Fibroblast of lung (primary cell): ENCODE data around the gene SLC39A8. TPM values are rescaled to one million over a fixed set of nuclear protein-coding genes. Genes with fewer than 3 reads are reported as not detected.
"Not testable (repeated sequence)": the region's sequence is repeated elsewhere in the genome, so short reads cannot be mapped to it uniquely, and the experiment has no call there.

Source experiments
- DNase-seq, 2 donors: peaks; one replicate each; pipeline versions ENCODE4 v3.0.0 to v3.0.0-alpha.2; 2010; ENCODE audit warnings: low read depth in 2 of 2
- H2AFZ ChIP-seq: 2 replicates; pipeline ENCODE4 v1.5.1; 2012; ENCODE audit warnings: low read length, control low read depth, inconsistent platforms
- H3K27ac ChIP-seq: 2 replicates; pipeline ENCODE4 v1.5.1; 2011; ENCODE audit warnings: low read length, control low read depth; ENCODE audit not compliant: insufficient read depth
- H3K27me3 ChIP-seq: 2 replicates; pipeline ENCODE4 v1.5.1; 2011; ENCODE audit warnings: mild to moderate bottlenecking, low read length; ENCODE audit not compliant: control insufficient read depth, insufficient read depth
- H3K36me3 ChIP-seq: 2 replicates; pipeline ENCODE4 v1.5.1; 2011; ENCODE audit warnings: low read length; ENCODE audit not compliant: control insufficient read depth, insufficient read depth
- H3K4me1 ChIP-seq: 2 replicates; pipeline ENCODE4 v1.5.1; 2011; ENCODE audit warnings: low read length; ENCODE audit not compliant: control insufficient read depth, insufficient read depth; ENCODE audit errors: extremely low read depth
- H3K4me2 ChIP-seq: 2 replicates; pipeline ENCODE4 v1.5.1; 2011; ENCODE audit warnings: low read length, control low read depth; ENCODE audit not compliant: insufficient read depth; ENCODE audit errors: extremely low read depth
- H3K4me3 ChIP-seq, 4 experiments: fragments of 200-600 bp in 1 of 4; sonication (generic) in 1 of 4; replicated peaks in 1 of 4; 2 replicates each; pipeline ENCODE4 v1.5.1; 2011 to 2016; ENCODE audit warnings: low read length in 4 of 4, low read depth in 3 of 4, mild to moderate bottlenecking in 3 of 4, control low read depth in 2 of 4, inconsistent platforms in 1 of 4, mixed read lengths in 1 of 4; ENCODE audit not compliant: insufficient read depth in 1 of 4; ENCODE audit errors: control extremely low read depth in 1 of 4
- H3K79me2 ChIP-seq: 2 replicates; pipeline ENCODE4 v1.5.1; 2012; ENCODE audit warnings: mild to moderate bottlenecking, low read length, inconsistent platforms; ENCODE audit not compliant: control insufficient read depth, insufficient read depth
- H3K9ac ChIP-seq: 2 replicates; pipeline ENCODE4 v1.5.1; 2011; ENCODE audit warnings: mild to moderate bottlenecking, low read length, control low read depth; ENCODE audit not compliant: insufficient read depth
- H3K9me3 ChIP-seq: 2 replicates; pipeline ENCODE4 v1.5.1; 2012; ENCODE audit warnings: low read depth, low read length; ENCODE audit not compliant: control insufficient read depth, insufficient read depth
- H4K20me1 ChIP-seq: 2 replicates; pipeline ENCODE4 v1.5.1; 2011; ENCODE audit warnings: low read length; ENCODE audit not compliant: control insufficient read depth, insufficient read depth; ENCODE audit errors: extremely low read depth
- EZH2 ChIP-seq: IDR thresholded peaks from 2 replicates; pipeline ENCODE4 v1.5.1; 2012; ENCODE audit warnings: low read length, control low read depth, mild to moderate bottlenecking; ENCODE audit errors: missing control alignments
- polyA plus RNA-seq, 2 donors: library from polyadenylated mRNA; depleted of rRNA in 1 of 2; stranded (reverse) in 1 of 2; unstranded in 1 of 2; fragments of >200 nt; gene quantifications; 2 replicates each; pipeline ENCODE4 v1.2.1, GENCODE V29; 2011 to 2012; ENCODE audit warnings: missing spikeins in 1 of 2
- total RNA-seq: library from RNA; depleted of rRNA; stranded (reverse); fragments of >200 nt; gene quantifications from 2 replicates; pipeline ENCODE4 v1.2.1, GENCODE V29; 2014
- TF ChIP-seq, protein P1 (sequence below), 2 donors: IDR thresholded peaks in 1 of 2; conservative IDR thresholded peaks in 1 of 2; 1 replicate in 1 of 2; 2 replicates in 1 of 2; pipeline ENCODE4 v1.5.1; 2011 to 2012; ENCODE audit warnings: low read length in 2 of 2, control low read depth in 1 of 2, inconsistent platforms in 1 of 2, low read depth in 1 of 2, mild to moderate bottlenecking in 1 of 2

SLC39A8 gene
- total and polyA plus RNA-seq, 2 donors (not counting 1 experiment from before 2014, with no cell fraction given), result 0.72 to 4.5 TPM

DNA sequence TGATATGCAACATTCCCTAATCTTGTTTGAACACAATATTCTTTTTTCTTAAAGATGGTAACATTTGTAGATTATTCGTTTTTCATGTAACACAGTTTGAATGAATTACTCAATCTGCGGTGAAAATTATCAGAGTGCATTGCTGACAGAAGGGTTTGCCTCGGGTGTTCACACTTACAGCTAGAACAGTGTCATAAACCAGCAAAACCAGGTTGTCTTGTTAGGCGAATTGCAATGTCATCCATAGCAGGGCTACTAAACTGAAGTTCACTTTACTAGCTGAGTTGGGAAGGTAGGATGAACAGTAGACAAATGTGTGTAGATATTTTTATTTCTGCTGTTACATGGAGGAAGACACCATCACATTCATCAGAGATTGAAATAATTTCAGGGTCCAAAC is 98.9 kb downstream of the SLC39A8 start:
- H2AFZ ChIP-seq, result no peak overlapping the region
- no peaks in the 10 kb centered on the region for H3K4me1 ChIP-seq
- no peaks in the 10 kb centered on the region for H3K36me3 ChIP-seq
- H3K27ac ChIP-seq, result no peak overlapping the region
- H3K79me2 ChIP-seq, result no peaks in the 10 kb centered on the region
- no peak overlapping the region for H3K4me2 ChIP-seq
- no peaks in the 10 kb centered on the region for H4K20me1 ChIP-seq
- TF ChIP-seq, protein P1, sequence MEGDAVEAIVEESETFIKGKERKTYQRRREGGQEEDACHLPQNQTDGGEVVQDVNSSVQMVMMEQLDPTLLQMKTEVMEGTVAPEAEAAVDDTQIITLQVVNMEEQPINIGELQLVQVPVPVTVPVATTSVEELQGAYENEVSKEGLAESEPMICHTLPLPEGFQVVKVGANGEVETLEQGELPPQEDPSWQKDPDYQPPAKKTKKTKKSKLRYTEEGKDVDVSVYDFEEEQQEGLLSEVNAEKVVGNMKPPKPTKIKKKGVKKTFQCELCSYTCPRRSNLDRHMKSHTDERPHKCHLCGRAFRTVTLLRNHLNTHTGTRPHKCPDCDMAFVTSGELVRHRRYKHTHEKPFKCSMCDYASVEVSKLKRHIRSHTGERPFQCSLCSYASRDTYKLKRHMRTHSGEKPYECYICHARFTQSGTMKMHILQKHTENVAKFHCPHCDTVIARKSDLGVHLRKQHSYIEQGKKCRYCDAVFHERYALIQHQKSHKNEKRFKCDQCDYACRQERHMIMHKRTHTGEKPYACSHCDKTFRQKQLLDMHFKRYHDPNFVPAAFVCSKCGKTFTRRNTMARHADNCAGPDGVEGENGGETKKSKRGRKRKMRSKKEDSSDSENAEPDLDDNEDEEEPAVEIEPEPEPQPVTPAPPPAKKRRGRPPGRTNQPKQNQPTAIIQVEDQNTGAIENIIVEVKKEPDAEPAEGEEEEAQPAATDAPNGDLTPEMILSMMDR (conservative IDR thresholded peaks at IDR 0.05 in 1 of 2, IDR thresholded peaks at IDR 0.05 in 1 of 2; ENCODE audit: low read depth in 1 of 2, low read length in 2 of 2), result no peak
- no peak for TF ChIP-seq EZH2
- no peak overlapping the region for H3K4me3 ChIP-seq
- H3K27me3 ChIP-seq, result no peaks in the 10 kb centered on the region
- no peak for DNase-seq
- no peak overlapping the region for H3K9ac ChIP-seq
- H3K9me3 ChIP-seq, result no peaks in the 10 kb centered on the region

DNA sequence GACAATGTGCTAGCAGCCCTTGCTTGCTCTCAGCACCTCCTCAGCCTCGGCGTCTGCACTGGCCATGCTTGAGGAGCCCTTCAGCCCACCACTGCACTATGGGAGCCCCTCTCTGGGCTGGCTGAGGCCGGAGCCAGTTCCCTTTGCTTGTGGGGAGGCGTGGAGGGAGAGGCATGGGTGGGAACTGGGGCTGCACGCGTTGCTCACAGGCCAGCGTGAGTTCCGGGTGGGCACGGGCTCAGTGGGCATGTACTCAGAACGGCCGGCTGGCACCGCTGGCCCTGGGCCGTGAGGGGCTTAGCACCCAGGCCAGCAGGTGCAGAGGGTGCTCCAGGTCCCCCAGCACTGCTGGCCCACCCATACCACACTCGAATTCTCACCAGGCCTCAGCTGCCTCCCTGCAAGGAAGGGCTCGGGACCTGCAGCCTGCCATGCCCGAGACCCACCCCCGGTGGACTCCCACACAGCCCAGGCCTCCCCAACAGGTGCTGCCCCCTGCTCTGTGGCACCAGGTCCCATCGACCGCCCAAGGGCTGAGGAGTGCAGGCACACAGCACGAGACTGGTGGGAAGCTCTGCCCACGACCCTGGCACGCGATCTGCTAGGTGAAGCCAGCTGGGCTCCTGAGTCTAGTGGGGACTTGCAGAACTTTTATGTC is 100.3 kb downstream of the SLC39A8 start:
- Histone ChIP-seq H2AFZ (no peak overlapping the region), H3K4me3 (no peak overlapping the region), H3K36me3 (no peaks in the 10 kb centered on the region), H3K27me3 (no peaks in the 10 kb centered on the region), H3K79me2 (no peaks in the 10 kb centered on the region), H3K4me2 (no peak overlapping the region), H3K9ac (no peak overlapping the region), H3K27ac (no peak overlapping the region), H3K9me3 (no peaks in the 10 kb centered on the region), H4K20me1 (no peaks in the 10 kb centered on the region), H3K4me1 (no peaks in the 10 kb centered on the region)
- no peak for DNase-seq
- no peak for TF ChIP-seq EZH2
- TF ChIP-seq, protein P1 (conservative IDR thresholded peaks at IDR 0.05 in 1 of 2, IDR thresholded peaks at IDR 0.05 in 1 of 2; ENCODE audit: low read depth in 1 of 2, low read length in 2 of 2), result no peak

DNA sequence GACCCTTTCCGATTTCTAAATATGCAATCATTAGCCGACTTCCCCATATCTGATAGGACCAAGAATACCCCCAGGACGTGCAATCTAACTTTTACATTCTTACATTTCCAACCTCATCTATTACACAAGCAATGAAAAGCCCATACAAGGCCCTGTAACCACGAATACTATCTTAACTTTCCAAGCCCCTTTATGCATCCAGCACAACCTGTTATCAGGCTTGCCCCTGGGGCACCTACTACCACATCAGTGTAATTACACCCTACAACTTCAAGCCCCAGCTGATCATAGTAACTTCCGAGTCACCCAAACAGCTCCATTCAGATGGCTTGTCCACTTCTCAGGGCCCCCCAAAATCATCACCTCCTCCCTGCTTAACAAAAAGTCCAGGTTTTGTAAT is 102.0 kb downstream of the SLC39A8 start:
- not testable (repeated sequence) for DNase-seq, H3K79me2 ChIP-seq, H3K9me3 ChIP-seq, H3K27me3 ChIP-seq, H2AFZ ChIP-seq, H4K20me1 ChIP-seq, H3K4me2 ChIP-seq, H3K9ac ChIP-seq, H3K4me1 ChIP-seq, H3K4me3 ChIP-seq, H3K27ac ChIP-seq, H3K36me3 ChIP-seq
